Renal cortical epithelial cell (primary cell): ENCODE data around the gene PLOD2. TPM values are rescaled to one million over a fixed set of nuclear protein-coding genes. Genes with fewer than 3 reads are reported as not detected.

ENCODE experiments used
- DNase-seq: peaks from one replicate; pipeline ENCODE4 v3.0.0-alpha.2; 2011; ENCODE audit warnings: low read depth
- total RNA-seq: library from RNA; depleted of rRNA; stranded (reverse); fragments of >200 nt; gene quantifications from 2 replicates; pipeline ENCODE4 v1.2.3, GENCODE V29; 2014

Gene PLOD2
- 284 and 348 TPM in 2 replicates for total RNA-seq

DNA sequence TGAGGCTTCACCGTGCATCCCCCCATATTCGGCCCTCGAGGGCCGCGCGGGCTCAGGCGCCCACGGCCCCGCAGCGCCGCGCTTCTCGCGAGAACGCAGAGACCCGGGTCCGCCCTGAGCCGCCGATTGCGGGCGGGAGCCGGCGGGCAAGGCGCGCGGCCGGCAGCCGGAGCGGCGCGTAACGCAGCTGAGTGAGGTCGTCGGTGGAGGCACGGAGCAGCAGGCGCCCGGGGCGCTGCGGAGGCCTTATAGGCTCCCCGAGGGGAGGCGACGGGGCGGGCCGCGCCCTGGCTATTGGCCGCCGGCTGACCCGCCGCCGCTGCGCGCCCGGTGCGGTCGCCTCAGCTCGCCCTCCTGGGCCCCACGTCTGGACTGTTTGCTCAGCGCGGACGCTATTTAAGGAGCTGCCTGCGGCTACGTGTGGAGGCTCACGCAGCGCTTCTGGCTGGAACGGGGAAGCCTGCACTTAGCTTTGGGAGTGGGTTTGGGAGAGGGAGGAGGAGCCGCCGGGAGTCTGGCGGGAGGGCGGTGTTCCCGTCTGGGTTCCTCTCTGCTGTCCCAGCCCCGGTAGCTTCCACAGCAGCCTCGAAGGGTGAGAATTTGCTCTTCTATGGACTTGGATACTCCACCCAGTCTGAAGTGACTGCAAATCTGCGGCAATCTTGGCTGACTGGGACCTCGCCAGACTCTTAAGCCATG lies at the start of gene PLOD2:
PLOD2 (minus strand) TSS at position 221 of the 699 bp plus-strand sequence; CDS start at position 26, 195 bp downstream.
- DNase-seq = peak; percentile 71

DNA sequence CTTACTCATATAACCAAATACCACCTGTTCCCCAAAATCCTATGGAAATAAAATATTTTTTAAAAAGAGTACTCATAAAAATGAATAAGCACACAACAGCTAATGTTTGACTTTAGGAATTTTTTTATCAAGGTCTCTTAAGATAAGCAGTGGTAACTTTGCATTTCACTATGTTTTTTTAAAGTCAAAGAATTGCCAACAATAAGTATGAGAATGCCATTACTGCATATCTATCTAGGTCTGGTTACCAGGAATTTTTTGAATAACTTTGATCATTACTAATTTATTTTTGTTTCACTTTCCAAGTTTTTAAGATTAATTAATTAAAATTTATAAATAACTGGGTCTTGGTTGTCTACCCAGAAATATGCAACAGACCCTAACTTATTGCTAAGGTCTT lies 48.4 kb upstream of the PLOD2 start:
- DNase-seq = no peak

DNA sequence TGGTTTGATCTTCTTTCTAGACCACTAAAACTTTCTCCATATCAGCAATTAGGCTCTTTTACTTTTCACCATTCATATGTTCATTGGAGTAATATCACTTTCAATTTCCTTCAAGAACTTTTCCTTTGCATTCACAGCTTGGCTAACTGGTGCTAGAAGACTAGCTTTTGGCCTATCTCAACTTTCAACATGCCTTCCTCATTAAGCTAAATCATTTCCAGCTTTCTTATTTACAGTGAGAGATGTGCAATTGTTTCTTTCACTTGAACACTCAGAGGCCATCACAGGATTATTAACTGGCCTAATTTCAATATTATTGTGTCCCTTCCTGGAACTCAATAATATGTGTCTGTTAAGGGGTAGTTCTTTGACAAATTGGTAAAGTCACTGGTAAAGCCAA lies 42.8 kb upstream of the PLOD2 start:
- no peak for DNase-seq

GRCh38 chr3:146200461-146201220 lies 39.7 kb upstream of the PLOD2 start:
- no peak for DNase-seq

GRCh38 chr3:146199762-146200161 lies 38.8 kb upstream of the PLOD2 start:
- no peak for DNase-seq

GRCh38 chr3:146196789-146197188 lies 35.8 kb upstream of the PLOD2 start:
- no peak for DNase-seq

GRCh38 chr3:146195605-146196004 lies 34.6 kb upstream of the PLOD2 start:
- DNase-seq = no peak

GRCh38 chr3:146195030-146195429 lies 34.0 kb upstream of the PLOD2 start:
- DNase-seq = no peak

DNA sequence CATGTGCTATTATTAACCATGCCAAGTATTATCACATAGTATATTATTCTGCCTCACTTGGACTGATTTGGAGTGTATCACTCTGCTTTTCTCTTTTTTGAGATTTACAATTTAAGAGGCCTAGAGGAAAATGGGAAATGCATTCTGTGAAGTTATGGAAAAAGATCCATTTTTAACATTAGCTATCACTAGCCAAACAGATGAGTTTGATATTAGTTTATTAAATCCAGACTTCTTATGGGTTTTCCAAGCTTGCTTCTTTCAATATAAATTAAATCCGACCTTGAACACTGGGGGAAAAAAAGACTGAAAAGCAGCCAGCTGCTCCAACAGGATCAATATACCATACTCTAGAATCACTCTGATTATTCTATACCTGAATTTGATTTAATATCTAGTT lies 30.1 kb upstream of the PLOD2 start:
- DNase-seq = no peak

- DNase-seq = peak; percentile 57
Observed at GRCh38 chr3:146189519-146190173, 28.7 kb upstream of the PLOD2 start.

DNA sequence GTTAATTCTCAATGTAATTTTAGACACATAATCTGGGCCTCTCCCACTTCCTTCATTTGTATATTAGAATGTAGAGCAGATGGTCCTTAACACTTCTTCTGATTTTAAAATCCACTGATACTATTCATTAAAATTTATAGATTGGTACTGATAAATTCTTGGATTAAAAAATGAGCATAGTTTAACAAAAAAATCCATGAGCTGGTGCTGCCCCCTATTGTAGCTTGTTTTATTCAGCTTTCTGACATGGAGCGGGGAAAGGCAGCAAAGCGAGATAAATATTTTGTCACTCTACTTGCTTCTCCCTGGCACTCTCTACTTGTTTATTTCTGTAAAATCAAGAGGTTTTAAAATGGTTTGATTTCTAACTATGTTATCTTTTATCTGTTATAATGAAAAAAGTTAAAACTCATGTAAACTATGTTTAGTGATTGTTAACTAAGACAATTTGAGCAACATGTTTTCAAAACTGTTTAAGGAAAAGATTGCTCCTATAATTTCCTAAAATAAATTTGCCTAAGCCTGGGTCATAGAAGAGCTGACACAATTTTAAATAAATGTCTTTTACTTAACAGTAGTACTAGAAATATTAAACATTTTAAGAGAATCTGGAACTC lies 26.5 kb upstream of the PLOD2 start:
- peak; percentile 34 for DNase-seq

DNA sequence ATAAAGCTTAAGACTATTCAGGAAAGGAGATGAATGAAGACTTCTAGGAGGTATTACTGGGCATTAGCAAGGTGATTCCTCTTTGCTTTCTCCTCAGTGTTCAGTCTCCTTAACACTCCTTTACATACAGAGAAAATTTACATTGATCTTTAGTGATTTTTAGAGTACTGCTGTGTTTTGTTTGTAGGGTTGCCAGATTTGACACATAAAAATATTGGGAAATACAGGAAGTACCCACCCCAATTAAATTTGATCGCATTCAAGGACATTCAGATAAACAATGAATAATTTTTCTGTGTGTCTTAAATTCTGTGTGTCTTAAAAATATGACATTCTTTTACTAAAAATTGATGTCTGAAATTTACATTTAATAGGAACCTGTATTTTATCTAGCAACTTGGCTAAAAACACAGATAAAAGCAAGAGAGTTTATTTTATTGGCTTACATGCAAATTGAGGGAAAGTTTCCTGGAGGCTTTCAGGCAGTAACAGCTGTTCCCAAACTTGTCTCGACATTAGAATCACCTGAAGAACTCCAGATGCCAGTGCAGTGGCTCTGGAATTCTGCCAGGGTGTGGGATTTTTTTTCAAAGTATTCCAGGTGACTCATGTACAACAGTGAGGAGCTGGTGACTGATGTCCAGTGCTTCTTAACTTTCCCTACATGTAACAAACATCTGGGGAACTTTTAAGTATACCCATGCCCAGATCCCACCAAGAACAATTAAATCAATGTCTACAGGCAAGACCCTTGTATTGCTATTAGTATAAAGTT lies 23.4 kb upstream of the PLOD2 start:
- DNase-seq = peak; percentile 78

- DNase-seq = no peak
Observed at GRCh38 chr3:146181216-146181615, 20.2 kb upstream of the PLOD2 start.

- no peak for DNase-seq
Observed at GRCh38 chr3:146180376-146180775, 19.4 kb upstream of the PLOD2 start.

DNA sequence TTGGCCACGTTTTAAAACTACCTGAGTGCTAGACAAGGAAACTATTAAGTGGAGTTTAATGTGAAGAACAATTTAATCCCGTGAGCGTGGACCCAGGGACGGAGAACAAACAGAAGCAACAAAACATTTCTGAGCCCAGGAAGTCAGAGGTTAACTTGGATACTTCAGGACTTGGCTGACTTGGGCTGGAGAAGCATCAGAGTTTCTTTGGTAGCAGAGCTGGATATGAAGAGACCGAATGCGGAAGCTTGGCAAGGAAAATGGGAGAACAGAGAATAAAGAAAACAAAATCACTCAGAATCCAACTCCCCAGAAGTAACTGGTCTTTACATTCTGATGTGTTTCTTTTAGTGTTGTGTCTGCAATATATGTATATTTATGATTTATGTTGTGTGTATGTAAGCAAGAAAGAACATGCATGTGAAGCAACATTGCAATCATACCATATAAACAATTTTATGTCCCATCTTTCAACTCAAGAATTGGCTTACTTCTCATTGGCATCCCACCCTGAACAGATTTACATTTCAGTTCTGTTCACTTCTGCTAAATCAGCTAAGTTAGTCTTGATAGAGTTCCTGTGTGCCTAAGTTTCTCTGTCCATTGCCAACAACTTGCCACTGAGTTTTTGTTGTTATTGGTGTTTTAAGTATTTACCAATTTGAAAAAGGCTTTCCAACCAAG lies 17.2 kb upstream of the PLOD2 start:
- no peak for DNase-seq

- DNase-seq = no peak
Observed at GRCh38 chr3:146177519-146177918, 16.5 kb upstream of the PLOD2 start.

DNA sequence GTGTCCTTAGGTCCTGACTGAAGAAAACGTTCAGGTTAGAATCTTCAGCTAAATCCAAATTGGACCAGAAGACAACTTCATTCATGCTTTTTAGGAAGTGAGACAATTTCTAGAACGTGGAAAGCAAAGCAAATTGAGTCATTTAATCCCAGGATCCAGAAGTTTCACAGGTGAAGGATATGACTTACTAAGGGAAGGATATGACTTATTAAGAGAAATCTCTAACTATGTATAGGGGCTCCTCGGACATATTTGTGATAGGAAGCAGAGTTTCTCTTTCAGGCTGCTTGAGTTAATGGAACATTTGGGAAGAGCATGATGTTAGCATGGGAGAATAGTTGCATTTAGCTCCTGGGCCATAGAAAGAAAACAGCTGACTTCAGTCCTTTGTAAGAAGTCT lies 16.1 kb upstream of the PLOD2 start:
- no peak for DNase-seq

DNA sequence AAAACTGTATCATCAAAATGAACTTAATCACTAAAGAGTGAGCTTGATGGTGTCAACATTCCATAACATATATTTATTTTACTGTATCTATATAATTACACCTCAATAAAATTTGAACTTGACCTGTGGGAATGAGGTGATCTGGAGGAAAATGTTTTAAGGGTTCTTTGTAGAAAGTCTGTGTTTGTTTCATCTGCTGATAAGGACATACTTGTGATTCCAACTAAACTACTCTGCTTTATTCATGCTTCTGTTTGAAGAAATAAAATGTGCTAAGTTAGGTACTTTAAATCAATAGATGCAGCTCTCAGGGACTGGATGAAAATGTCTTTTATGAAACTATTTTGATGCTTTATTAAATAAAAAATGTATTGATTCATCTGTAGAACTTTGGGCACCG lies 11.6 kb upstream of the PLOD2 start:
- DNase-seq = no peak

- DNase-seq = no peak
Observed at GRCh38 chr3:146170591-146170990, 9.6 kb upstream of the PLOD2 start.

DNA sequence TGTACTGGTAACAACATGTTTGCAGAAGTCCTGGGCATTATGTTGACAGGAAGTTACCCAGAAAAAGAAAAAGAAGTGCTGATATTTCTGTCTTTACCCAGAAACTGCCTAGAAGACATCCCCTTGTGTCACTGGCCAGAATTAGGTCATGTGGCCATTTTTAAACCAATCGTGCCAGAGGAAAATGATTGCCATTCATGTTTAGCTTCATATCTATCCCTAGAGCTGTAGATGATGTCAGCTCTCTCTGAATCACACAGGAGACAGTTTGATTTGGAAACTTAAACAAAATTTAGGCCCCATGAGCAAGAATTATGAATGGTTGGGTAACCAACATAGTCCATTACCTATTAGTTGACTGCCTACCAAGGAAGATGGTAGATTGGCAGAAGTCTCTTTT lies 8.9 kb upstream of the PLOD2 start:
- DNase-seq = no peak

DNA sequence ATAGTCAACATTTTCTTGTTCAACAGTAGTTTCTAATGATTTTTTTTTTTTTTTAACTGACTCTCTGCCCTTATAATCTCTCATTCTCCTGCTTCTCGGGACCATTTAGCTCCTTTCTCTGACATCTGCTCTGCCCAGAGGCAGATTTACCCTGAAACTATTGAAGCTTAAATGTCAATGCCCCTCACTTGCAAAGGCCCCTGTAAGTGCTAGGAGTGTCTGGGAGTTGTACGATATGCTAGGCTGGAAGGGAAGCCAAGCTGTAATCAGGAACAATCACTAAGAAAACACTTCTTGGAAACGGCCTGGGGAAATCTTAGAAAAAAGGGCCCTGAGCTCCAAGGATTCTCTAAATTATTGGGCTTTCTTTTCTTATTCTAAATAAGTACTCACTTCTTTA lies 5.8 kb upstream of the PLOD2 start:
- peak; percentile 55 for DNase-seq
